HG02763 (cell line): ENCODE measurements around the gene ITGB4.

Source experiments
- ATAC-seq: cut with Tn5 transposase; IDR thresholded peaks from one replicate; pipeline ENCODE4 v1.9.1; 2021; ENCODE audit warnings: mild to moderate bottlenecking, moderate library complexity; ENCODE audit not compliant: unreplicated experiment

Gene ITGB4

GRCh38 chr17:75730065-75730464 is 8.8 kb downstream of the ITGB4 start:
- ATAC-seq = no peak

- no peak for ATAC-seq
These were observed 9.9 kb downstream of the ITGB4 start for GRCh38 chr17:75731086-75731715.

GRCh38 chr17:75731716-75732498 is 10.6 kb downstream of the ITGB4 start:
- ATAC-seq = no peak

GRCh38 chr17:75733471-75733870 is 12.2 kb downstream of the ITGB4 start:
- no peak for ATAC-seq

GRCh38 chr17:75734674-75735294 is 13.5 kb downstream of the ITGB4 start:
- no peak for ATAC-seq

- ATAC-seq = no peak
These were observed 15.0 kb downstream of the ITGB4 start for GRCh38 chr17:75736173-75736835.

- ATAC-seq = no peak
These were observed 16.1 kb downstream of the ITGB4 start for GRCh38 chr17:75737133-75737962.

GRCh38 chr17:75738218-75738802 is 17.1 kb downstream of the ITGB4 start:
- ATAC-seq = no peak

- no peak for ATAC-seq
These were observed 17.9 kb downstream of the ITGB4 start for GRCh38 chr17:75739174-75739573.

- ATAC-seq = no peak
These were observed 18.5 kb downstream of the ITGB4 start for GRCh38 chr17:75739801-75740200.

- ATAC-seq = no peak
These were observed 19.0 kb downstream of the ITGB4 start for GRCh38 chr17:75740215-75740614.

- ATAC-seq = no peak
These were observed 19.4 kb downstream of the ITGB4 start for GRCh38 chr17:75740631-75741077.

GRCh38 chr17:75742337-75742736 is 21.1 kb downstream of the ITGB4 start:
- ATAC-seq = no peak

GRCh38 chr17:75743625-75744206 is 22.5 kb downstream of the ITGB4 start:
- ATAC-seq = no peak

- ATAC-seq = no peak
These were observed 27.4 kb downstream of the ITGB4 start for GRCh38 chr17:75748706-75749105.

- no peak for ATAC-seq
These were observed 28.5 kb downstream of the ITGB4 start for GRCh38 chr17:75749545-75750389.

- ATAC-seq = no peak
These were observed 29.6 kb downstream of the ITGB4 start for GRCh38 chr17:75750661-75751423.
